NCI-H524 (cell line): Measurements from ENCODE around the gene PDE10A.
"Not testable (repeated sequence)": the region's sequence is repeated elsewhere in the genome, so short reads cannot be mapped to it uniquely, and the experiment has no call there.

Experiments
- DNase-seq, 2 experiments: peaks; one replicate each; lab custom pipeline; 2025; lab: John Stamatoyannopoulos, UW

PDE10A gene

GRCh38 chr6:165624871-165625639 lies 38.0 kb downstream of the PDE10A start:
- DNase-seq: no peak

- no peak for DNase-seq
Observed at GRCh38 chr6:165621940-165622339, 41.1 kb downstream of the PDE10A start.

- DNase-seq: not testable (repeated sequence)
Observed at GRCh38 chr6:165618891-165619290, 44.1 kb downstream of the PDE10A start.

- DNase-seq: no peak
Observed at GRCh38 chr6:165618241-165618640, 44.8 kb downstream of the PDE10A start.

GRCh38 chr6:165617528-165617927 lies 45.5 kb downstream of the PDE10A start:
- no peak for DNase-seq

GRCh38 chr6:165616116-165616515 lies 46.9 kb downstream of the PDE10A start:
- DNase-seq: no peak

GRCh38 chr6:165615636-165616035 lies 47.4 kb downstream of the PDE10A start:
- no peak for DNase-seq

GRCh38 chr6:165611294-165611693 lies 51.7 kb downstream of the PDE10A start:
- no peak for DNase-seq

GRCh38 chr6:165608577-165608976 lies 54.5 kb downstream of the PDE10A start:
- not testable (repeated sequence) for DNase-seq

- DNase-seq: no peak
Observed at GRCh38 chr6:165606740-165607008, 56.4 kb downstream of the PDE10A start.

GRCh38 chr6:165605901-165606739 lies 56.9 kb downstream of the PDE10A start:
- DNase-seq: no peak

- no peak for DNase-seq
Observed at GRCh38 chr6:165605182-165605875, 57.7 kb downstream of the PDE10A start.

- no peak for DNase-seq
Observed at GRCh38 chr6:165602291-165602690, 60.8 kb downstream of the PDE10A start.

GRCh38 chr6:165600606-165601005 lies 62.4 kb downstream of the PDE10A start:
- no peak for DNase-seq

GRCh38 chr6:165599596-165600487 lies 63.2 kb downstream of the PDE10A start:
- no peak for DNase-seq

- no peak for DNase-seq
Observed at GRCh38 chr6:165599121-165599520, 63.9 kb downstream of the PDE10A start.

- no peak for DNase-seq
Observed at GRCh38 chr6:165597821-165598220, 65.2 kb downstream of the PDE10A start.

- no peak for DNase-seq
Observed at GRCh38 chr6:165594584-165595333, 68.3 kb downstream of the PDE10A start.

GRCh38 chr6:165592947-165593346 lies 70.1 kb downstream of the PDE10A start:
- not testable (repeated sequence) for DNase-seq

GRCh38 chr6:165588515-165588914 lies 74.5 kb downstream of the PDE10A start:
- DNase-seq: no peak

- no peak for DNase-seq
Observed at GRCh38 chr6:165587206-165587605, 75.8 kb downstream of the PDE10A start.
